IPS-20b (cell line): ENCODE results near the gene NRCAM.

Source experiments
- H3K27ac ChIP-seq: one replicate; pipeline ENCODE4 v1.5.1; 2013; ENCODE audit warnings: low read length
- H3K27me3 ChIP-seq: 2 replicates; pipeline ENCODE4 v1.6.1; 2013; ENCODE audit warnings: mild to moderate bottlenecking, low read length, inconsistent platforms; ENCODE audit not compliant: insufficient read depth
- H3K36me3 ChIP-seq: 2 replicates; pipeline ENCODE4 v1.6.1; 2013; ENCODE audit warnings: low read depth, mild to moderate bottlenecking, inconsistent platforms, low read length, moderate library complexity; ENCODE audit not compliant: insufficient read depth
- H3K4me1 ChIP-seq: 2 replicates; pipeline ENCODE4 v1.6.1; 2013; ENCODE audit warnings: mild to moderate bottlenecking, control low read depth, inconsistent platforms, low read length, moderate library complexity; ENCODE audit not compliant: insufficient read depth
- H3K4me3 ChIP-seq: 2 replicates; pipeline ENCODE4 v1.5.1; 2013; ENCODE audit warnings: mild to moderate bottlenecking, low read length, inconsistent platforms
- H3K9ac ChIP-seq: 2 replicates; pipeline ENCODE4 v1.6.1; 2013; ENCODE audit warnings: low read depth, mild to moderate bottlenecking, inconsistent platforms, low read length, moderate library complexity
- H3K9me3 ChIP-seq: 2 replicates; pipeline ENCODE4 v1.6.1; 2013; ENCODE audit warnings: mild to moderate bottlenecking, low read depth, low read length, inconsistent platforms; ENCODE audit not compliant: insufficient read depth

NRCAM gene

GRCh38 chr7:108137993-108138392 lies 318.2 kb downstream of the NRCAM start:
- Histone ChIP-seq H3K27me3 (no peaks in the 10 kb centered on the region), H3K27ac (no peak overlapping the region), H3K9me3 (no peaks in the 10 kb centered on the region), H3K4me3 (no peak overlapping the region), H3K9ac (no peak overlapping the region), H3K36me3 (no peaks in the 10 kb centered on the region), H3K4me1 (no peaks in the 10 kb centered on the region)

DNA sequence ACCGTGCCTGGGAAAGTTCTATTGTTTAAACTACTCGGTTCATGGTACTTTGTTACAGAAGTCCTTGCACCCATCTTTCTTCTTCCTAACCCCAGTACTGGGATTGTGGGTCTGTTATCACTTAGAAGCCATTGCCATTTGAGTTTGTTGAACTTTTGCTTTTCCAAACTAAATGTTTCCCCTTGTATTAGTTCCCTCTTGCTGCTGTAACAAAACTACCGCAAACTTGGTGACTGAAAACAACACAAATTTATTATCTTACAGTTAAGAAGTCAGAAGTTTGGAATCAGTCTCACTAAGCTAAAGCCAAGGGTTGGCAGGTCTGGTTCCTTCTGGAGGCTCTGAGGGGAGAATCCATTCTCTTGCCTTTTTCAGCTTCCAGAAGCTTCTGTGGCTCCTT lies 319.2 kb downstream of the NRCAM start:
- no peaks in the 10 kb centered on the region for H3K4me1 ChIP-seq
- no peaks in the 10 kb centered on the region for H3K36me3 ChIP-seq
- H3K27ac ChIP-seq: no peak overlapping the region
- no peaks in the 10 kb centered on the region for H3K27me3 ChIP-seq
- no peak overlapping the region for H3K4me3 ChIP-seq
- no peaks in the 10 kb centered on the region for H3K9me3 ChIP-seq
- H3K9ac ChIP-seq: no peak overlapping the region

DNA sequence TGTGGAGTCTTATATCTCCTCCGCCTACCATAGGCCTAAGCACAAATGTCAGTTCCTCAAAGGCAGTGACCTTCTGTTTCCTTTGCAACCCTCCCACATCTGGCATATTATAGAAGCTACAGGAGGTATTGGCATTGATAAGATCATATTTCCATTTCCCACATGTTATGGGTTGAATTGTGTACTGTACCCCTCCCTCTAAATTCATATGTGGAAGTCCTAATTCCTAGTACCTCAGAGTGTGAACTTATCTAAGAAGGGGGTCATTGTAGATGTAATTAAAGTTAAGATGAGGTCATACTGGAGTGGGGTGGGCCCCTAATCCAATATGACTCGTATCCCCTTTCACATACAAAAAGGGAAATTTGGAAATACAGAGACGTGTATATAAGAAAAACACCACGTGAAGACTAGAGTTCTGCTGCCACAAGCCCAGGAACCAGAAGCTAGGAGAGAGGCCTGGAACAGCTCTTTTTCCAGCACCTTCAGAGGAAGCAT lies 320.0 kb downstream of the NRCAM start:
- Histone ChIP-seq H3K4me1 (no peaks in the 10 kb centered on the region), H3K27ac (no peak overlapping the region), H3K36me3 (no peaks in the 10 kb centered on the region), H3K9ac (no peak overlapping the region), H3K27me3 (no peaks in the 10 kb centered on the region), H3K9me3 (no peaks in the 10 kb centered on the region), H3K4me3 (no peak overlapping the region)

GRCh38 chr7:108135446-108136190 lies 320.6 kb downstream of the NRCAM start:
- no peak overlapping the region for H3K4me3 ChIP-seq
- H3K9ac ChIP-seq: no peak overlapping the region
- H3K27me3 ChIP-seq: no peaks in the 10 kb centered on the region
- no peak overlapping the region for H3K27ac ChIP-seq
- no peaks in the 10 kb centered on the region for H3K36me3 ChIP-seq
- H3K9me3 ChIP-seq: no peaks in the 10 kb centered on the region
- H3K4me1 ChIP-seq: no peaks in the 10 kb centered on the region

GRCh38 chr7:108134486-108134885 lies 321.8 kb downstream of the NRCAM start:
- Histone ChIP-seq H3K27me3 (no peaks in the 10 kb centered on the region), H3K4me1 (no peaks in the 10 kb centered on the region), H3K27ac (no peak overlapping the region), H3K9ac (no peak overlapping the region), H3K9me3 (no peaks in the 10 kb centered on the region), H3K36me3 (no peaks in the 10 kb centered on the region), H3K4me3 (no peak overlapping the region)

DNA sequence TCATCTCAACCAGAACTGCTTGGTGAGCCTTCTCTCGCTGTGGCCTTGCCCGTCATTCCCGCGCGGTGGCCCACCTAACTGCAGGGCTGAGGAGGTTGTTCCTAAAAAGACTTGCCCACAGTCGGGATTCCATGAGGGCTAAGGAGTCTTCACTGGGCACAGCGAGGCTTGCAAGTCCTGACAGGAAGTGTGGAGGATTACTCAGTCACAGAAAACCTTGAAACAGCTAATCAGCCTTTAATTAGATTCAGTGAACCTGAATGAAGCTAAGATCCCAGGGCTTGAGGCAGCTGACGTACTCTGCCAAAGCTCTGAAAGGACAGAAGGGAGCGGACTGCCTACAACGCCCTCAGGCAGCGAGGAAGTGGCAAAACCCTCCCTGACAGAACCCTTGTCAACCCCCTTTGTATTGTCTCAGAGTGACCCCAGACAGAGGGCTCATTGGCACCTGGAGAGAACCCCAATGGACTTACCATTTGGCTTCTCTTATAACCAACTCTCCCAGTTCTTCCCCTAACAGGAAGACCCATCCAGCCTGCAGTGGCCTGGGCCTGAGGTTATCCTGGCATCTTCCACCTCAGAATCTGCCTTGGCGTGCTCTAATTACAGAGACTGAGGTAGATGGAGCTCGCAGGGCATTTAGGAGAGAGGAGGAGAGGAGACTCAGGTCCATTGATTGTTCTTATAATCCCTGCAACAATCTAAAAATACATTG lies 323.5 kb downstream of the NRCAM start:
- H3K27ac ChIP-seq: no peak overlapping the region
- H3K9me3 ChIP-seq: no peaks in the 10 kb centered on the region
- H3K36me3 ChIP-seq: no peaks in the 10 kb centered on the region
- no peak overlapping the region for H3K9ac ChIP-seq
- no peak overlapping the region for H3K4me3 ChIP-seq
- no peaks in the 10 kb centered on the region for H3K27me3 ChIP-seq
- no peaks in the 10 kb centered on the region for H3K4me1 ChIP-seq

DNA sequence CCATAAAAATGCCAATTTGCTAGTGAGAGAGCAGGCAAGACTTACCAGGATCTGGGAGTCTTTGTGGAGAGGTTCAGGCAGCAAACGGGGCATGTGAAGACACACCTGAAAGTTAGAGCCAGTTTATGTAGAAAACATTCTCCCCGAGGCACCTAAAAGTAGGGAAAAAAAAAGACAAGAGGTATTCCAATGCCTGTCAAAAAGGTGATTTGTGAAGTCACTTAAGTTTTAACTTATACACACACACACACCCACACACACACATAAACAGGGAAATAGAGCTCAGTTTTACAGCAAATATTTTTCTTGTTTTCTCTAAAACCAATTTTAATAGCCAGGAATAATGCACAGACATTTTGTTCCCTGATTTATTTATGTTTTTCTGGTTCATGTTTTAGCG lies 326.0 kb downstream of the NRCAM start, which contains the start of gene LAMB4:
Gene LAMB4, minus strand, starts transcription at position 101 of the 400 bp plus-strand sequence. CDS start 7,197 bp downstream, outside the sequence.
- Histone ChIP-seq H3K9me3 (no peaks in the 10 kb centered on the region), H3K4me1 (no peaks in the 10 kb centered on the region), H3K27ac (no peak within 1 kb of the TSS), H3K4me3 (no peak within 1 kb of the TSS), H3K36me3 (no peaks in the 10 kb centered on the region), H3K9ac (no peak within 1 kb of the TSS), H3K27me3 (no peaks in the 10 kb centered on the region)

DNA sequence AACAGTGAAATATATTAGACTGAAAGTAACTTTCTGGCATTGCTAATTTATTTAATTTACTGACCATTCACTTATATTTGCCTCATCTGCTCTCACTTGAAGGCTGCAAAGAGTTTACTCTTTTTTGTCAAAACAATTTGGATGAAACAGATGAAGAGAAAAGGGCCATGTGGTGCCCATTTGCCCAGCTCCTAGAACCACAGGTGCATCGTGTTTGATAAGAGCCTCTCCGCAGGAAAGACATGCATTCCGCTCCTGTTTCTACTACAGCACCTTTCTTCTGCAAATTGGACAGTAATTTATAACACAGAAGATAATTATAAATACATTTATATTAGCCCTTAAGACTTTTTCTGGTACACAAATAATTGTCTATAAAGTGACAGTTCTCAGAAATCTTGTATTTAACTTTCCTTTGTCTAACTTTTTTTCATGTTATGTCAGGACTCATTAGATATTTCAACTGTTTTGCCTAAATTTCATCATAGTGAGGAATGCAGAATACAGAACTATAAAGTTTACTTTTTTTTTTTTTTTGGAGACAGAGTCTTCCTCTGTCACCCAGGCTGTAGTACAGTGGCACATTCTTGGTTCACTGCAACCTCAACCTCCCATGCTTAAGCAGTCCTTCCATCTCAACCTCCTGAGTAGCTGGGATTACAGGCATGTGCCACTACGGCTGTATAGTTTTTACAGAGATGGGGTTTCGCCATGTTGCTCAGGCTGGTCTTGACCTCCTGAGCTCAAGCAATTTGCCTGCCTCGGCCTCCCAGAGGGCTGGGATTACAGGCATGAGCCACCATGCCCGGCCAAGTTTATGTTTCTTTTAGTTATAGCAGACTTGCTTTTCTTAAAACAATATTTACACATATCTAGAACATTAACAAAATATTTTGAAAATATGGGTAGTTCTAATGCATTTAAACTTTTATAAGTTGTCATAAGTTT lies 326.9 kb downstream of the NRCAM start:
- no peaks in the 10 kb centered on the region for H3K36me3 ChIP-seq
- H3K4me3 ChIP-seq: no peak overlapping the region
- H3K9ac ChIP-seq: no peak overlapping the region
- H3K4me1 ChIP-seq: no peaks in the 10 kb centered on the region
- H3K9me3 ChIP-seq: no peaks in the 10 kb centered on the region
- H3K27me3 ChIP-seq: no peaks in the 10 kb centered on the region
- H3K27ac ChIP-seq: no peak overlapping the region

DNA sequence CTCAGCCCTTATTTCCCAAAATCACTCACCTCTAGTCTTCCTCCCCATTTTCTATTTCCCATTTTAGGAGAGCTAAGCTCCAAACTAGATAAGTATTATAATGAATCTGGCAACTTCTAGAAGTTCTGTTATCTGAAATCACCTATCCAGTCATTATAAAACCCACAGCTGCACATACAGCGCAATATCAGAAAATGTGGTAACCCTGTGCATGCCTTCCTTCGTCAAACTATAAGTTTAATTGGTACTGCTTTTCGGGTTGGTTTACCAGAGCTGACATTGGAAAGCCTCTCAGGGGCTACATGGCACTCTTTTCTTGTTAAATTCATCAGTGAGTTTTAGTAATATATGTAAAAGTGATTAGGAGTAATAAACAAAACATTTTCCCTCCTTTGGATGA lies 327.7 kb downstream of the NRCAM start:
- H3K4me1 ChIP-seq: no peaks in the 10 kb centered on the region
- no peak overlapping the region for H3K4me3 ChIP-seq
- H3K27me3 ChIP-seq: no peaks in the 10 kb centered on the region
- no peaks in the 10 kb centered on the region for H3K9me3 ChIP-seq
- H3K27ac ChIP-seq: no peak overlapping the region
- no peak overlapping the region for H3K9ac ChIP-seq
- H3K36me3 ChIP-seq: no peaks in the 10 kb centered on the region

GRCh38 chr7:108127461-108127860 lies 328.8 kb downstream of the NRCAM start:
- Histone ChIP-seq H3K9me3 (no peaks in the 10 kb centered on the region), H3K9ac (no peak overlapping the region), H3K27ac (no peak overlapping the region), H3K4me3 (no peak overlapping the region), H3K36me3 (no peaks in the 10 kb centered on the region), H3K4me1 (no peaks in the 10 kb centered on the region), H3K27me3 (no peaks in the 10 kb centered on the region)

DNA sequence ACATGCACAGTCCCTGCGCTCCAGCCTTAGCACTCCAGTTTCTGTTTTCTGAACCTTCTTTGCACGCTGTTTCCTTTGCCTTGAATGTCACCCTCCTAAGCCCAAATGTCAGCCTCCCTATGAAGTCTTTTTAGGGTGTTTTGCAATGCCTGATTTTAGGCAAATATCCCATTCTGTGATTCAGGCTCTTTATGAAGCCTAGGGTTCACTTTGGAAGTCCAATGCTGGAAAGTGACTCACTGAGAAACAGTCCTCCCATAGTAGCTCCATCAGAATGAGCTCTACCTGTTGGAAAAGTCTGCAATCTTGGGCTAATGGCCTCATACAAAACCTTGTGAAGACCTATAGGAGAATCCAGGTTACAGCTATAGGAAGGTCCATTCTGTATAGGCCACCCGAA lies 331.4 kb downstream of the NRCAM start:
- Histone ChIP-seq H3K9ac (no peak overlapping the region), H3K36me3 (no peaks in the 10 kb centered on the region), H3K4me1 (no peaks in the 10 kb centered on the region), H3K4me3 (no peak overlapping the region), H3K27me3 (no peaks in the 10 kb centered on the region), H3K9me3 (no peaks in the 10 kb centered on the region), H3K27ac (no peak overlapping the region)
